B cell (primary cell): ENCODE data around the gene PRPF19.

ENCODE experiments used
- CTCF ChIP-seq: fragments of 200-600 bp; IDR thresholded peaks from one replicate; pipeline ENCODE4 v1.8.0; 2022; ENCODE audit warnings: antibody characterized with exemption, mild to moderate bottlenecking
- EZH2 ChIP-seq: IDR thresholded peaks from 2 replicates; pipeline ENCODE4 v1.6.1; 2012; ENCODE audit warnings: borderline replicate concordance, low read depth, mild to moderate bottlenecking, moderate library complexity, low read length; ENCODE audit not compliant: insufficient read depth, poor library complexity, severe bottlenecking

- TF ChIP-seq CTCF, result no peak
- TF ChIP-seq EZH2, result no peak
Observed at GRCh38 chr11:60951904-60952741, 45.7 kb upstream of the PRPF19 start, which contains the start of gene SLC15A3.
